ENCODE data around the gene INPP5A. TPM values are rescaled to one million over a fixed set of nuclear protein-coding genes. Genes with fewer than 3 reads are reported as not detected.

Gene INPP5A
- total and polyA plus RNA-seq, 11 donors: 38.6 to 179 (median 102) TPM

DNA sequence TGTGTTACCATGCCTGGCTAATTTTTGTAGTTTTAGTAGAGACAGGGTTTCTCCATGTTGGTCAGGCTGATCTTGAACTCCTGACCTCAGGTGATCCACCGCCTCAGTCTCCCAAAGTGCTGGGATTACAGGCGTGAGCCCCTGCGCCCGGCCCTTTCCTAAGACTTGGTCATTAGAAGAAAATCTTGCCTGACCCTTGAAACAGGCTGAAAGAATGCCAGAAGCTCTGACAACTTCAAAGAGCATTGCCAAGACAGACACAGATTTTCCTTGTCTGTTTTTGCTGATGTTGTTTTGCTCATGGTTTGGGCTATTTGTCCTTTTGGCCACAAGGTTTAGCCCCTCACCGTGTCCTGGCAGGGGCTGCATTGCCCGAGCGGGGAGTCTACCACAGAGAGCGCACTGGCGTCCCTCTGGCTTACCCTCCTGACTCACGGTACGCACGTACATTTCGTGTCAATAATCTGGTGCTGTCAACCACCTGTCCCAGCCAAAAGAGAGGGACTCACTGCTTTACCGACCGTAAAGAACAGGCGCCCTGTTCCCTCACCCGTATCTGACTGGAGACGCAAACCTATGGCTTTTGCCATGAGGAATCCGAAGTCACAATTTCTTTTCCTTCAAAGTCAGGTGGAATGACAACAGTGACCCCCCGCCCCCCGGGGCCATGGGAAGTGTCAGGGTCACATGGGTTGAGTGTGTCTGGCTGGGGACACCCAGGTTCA, 10.1 kb upstream of the INPP5A start:
- peak overlapping the region in 1 of 12 donors; percentile 17 for H3K27ac ChIP-seq
- intact Hi-C loops (cut with DNase I): no loop called here
- no peak for TF ChIP-seq POLR2A (IDR thresholded peaks at IDR 0.05)
- TF ChIP-seq, protein P1, sequence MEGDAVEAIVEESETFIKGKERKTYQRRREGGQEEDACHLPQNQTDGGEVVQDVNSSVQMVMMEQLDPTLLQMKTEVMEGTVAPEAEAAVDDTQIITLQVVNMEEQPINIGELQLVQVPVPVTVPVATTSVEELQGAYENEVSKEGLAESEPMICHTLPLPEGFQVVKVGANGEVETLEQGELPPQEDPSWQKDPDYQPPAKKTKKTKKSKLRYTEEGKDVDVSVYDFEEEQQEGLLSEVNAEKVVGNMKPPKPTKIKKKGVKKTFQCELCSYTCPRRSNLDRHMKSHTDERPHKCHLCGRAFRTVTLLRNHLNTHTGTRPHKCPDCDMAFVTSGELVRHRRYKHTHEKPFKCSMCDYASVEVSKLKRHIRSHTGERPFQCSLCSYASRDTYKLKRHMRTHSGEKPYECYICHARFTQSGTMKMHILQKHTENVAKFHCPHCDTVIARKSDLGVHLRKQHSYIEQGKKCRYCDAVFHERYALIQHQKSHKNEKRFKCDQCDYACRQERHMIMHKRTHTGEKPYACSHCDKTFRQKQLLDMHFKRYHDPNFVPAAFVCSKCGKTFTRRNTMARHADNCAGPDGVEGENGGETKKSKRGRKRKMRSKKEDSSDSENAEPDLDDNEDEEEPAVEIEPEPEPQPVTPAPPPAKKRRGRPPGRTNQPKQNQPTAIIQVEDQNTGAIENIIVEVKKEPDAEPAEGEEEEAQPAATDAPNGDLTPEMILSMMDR (IDR thresholded peaks at IDR 0.05): no peak
- no peak for ATAC-seq
- H3K36me3 ChIP-seq: no peaks in the 10 kb centered on the region
- peaks cover 0 to 20% (median 11%) of the 10 kb centered on the region in 12 donors for H3K9me3 ChIP-seq
- peaks cover 0 to 9% (median 0%) of the 10 kb centered on the region in 12 donors for H3K4me1 ChIP-seq
- WGBS, 4 donors: 68 to 80% (median 76%) methylated on average over 21 of the region's 21 CpGs
- H3K4me3 ChIP-seq: no peak overlapping the region
- no peaks in the 10 kb centered on the region for H3K27me3 ChIP-seq
- peak in 3 of 5 donors; percentile 4 to 18 (median 12) for DNase-seq

DNA sequence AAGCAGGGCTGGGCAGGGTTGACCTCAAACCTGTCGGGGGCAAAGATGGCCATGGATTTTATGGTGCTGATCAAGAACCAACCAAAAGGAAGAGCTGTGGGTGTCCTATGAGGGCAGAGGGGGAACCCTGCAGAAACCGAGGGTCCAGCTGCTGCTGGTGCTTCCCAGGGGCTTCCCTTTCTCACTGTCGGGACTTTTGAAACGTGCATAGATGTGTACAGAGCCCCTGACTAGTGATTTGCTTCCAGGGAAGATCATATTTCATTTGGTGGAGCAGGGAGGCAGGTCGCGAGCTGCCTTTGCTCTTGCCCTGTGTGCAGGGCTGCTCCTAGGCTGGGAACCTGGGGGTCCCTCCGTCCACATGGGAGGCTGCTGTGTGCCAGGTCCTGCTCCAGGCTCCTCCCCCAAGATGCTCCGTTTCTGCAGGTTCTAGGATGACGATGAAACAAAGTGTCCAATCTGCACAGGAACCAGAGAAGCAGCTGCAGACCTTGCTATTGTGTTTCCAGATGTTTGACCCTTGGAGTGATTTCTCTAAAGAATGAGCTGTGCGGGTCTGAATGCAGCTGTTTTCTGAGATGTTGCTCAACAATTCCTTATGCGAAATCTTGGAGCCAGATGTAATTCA, 9.4 kb upstream of the INPP5A start:
- Histone ChIP-seq H3K4me1 (peaks cover 0 to 9% (median 0%) of the 10 kb centered on the region in 12 donors), H3K9me3 (peaks cover 0 to 20% (median 11%) of the 10 kb centered on the region in 12 donors), H3K27me3 (no peaks in the 10 kb centered on the region), H3K27ac (peak overlapping the region in 1 of 12 donors; percentile 17), H3K36me3 (no peaks in the 10 kb centered on the region), H3K4me3 (no peak overlapping the region)
- 49 to 54% (median 52%) methylated on average over 10 to 11 of the region's 11 CpGs for WGBS, 4 donors
- intact Hi-C loops (cut with DNase I): no loop called here
- TF ChIP-seq POLR2A (IDR thresholded peaks at IDR 0.05): no peak
- TF ChIP-seq, protein P1 (IDR thresholded peaks at IDR 0.05): no peak
- ATAC-seq (peak in 2 of 4 donors; percentile 32 to 44), DNase-seq (peak in 3 of 5 donors; percentile 3 to 34 (median 16))

DNA sequence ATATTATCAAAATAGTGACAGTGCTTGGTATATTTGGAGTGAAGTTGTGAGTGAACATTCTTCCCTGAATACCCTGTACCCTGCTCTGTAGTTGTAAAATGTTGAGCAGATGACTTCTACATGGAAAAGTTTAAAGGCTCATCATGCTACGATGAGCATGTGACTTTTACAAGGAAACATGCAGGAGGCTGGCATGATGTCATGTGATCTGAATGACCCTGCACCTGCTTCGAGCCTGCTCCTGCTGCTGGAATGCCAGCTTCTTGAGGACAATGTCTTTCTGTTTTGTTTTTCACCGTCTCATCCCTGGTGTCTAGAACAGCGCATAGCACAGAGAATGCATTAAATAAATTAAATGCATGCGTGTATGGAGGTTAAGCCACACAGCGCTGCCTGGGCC, 5.4 kb upstream of the INPP5A start:
- TF ChIP-seq, protein P1 (IDR thresholded peaks at IDR 0.05): no peak
- TF ChIP-seq POLR2A (IDR thresholded peaks at IDR 0.05): no peak
- Histone ChIP-seq H3K4me1 (peaks cover 0 to 17% (median 11%) of the 10 kb centered on the region in 12 donors), H3K36me3 (no peaks in the 10 kb centered on the region), H3K27me3 (no peaks in the 10 kb centered on the region), H3K9me3 (peaks cover 0 to 20% (median 11%) of the 10 kb centered on the region in 12 donors), H3K27ac (no peak overlapping the region), H3K4me3 (no peak overlapping the region)
- 96% methylated on average over 6 of the region's 6 CpGs for WGBS, 4 donors
- intact Hi-C loops (cut with DNase I): no loop called here
- DNase-seq (no peak), ATAC-seq (no peak)
